Measurements from ENCODE around the gene TMEM62.
"Not testable (repeated sequence)": the region's sequence is repeated elsewhere in the genome, so short reads cannot be mapped to it uniquely, and the experiment has no call there.

TMEM62 gene

GRCh38 chr15:43144512-43144911 is 11.1 kb downstream of the TMEM62 start:
- Histone ChIP-seq H3K9me3 (ENCODE audit: control insufficient read depth, insufficient read depth, low read length) (no peaks in the 10 kb centered on the region), H3K27ac (ENCODE audit: low read depth, low read length) (no peak overlapping the region)

GRCh38 chr15:43146184-43146583 is 12.8 kb downstream of the TMEM62 start:
- H3K27me3 ChIP-seq (ENCODE audit: control insufficient read depth, insufficient read depth, low read length): no peaks in the 10 kb centered on the region
- no peaks in the 10 kb centered on the region for H3K4me1 ChIP-seq (ENCODE audit: control insufficient read depth, insufficient read depth, low read length)
- no peak overlapping the region for H3K4me3 ChIP-seq (ENCODE audit: low read depth, low read length)
- H3K9me3 ChIP-seq (ENCODE audit: control insufficient read depth, insufficient read depth, low read length): no peaks in the 10 kb centered on the region
- H3K9ac ChIP-seq (ENCODE audit: low read depth, low read length): no peak overlapping the region
- peaks cover 7% of the 10 kb centered on the region; the same call in 1 of the 2 replicates for H3K36me3 ChIP-seq (ENCODE audit: control insufficient read depth, insufficient read depth, low read length)
- H3K27ac ChIP-seq (ENCODE audit: low read depth, low read length): no peak overlapping the region

More at GRCh38 chr15:43144512-43144911, 11.1 kb downstream of the TMEM62 start:
- H3K36me3 ChIP-seq (ENCODE audit: control insufficient read depth, insufficient read depth, low read length): peaks cover 16% of the 10 kb centered on the region; the same call in 1 of the 2 replicates
- no peaks in the 10 kb centered on the region for H3K27me3 ChIP-seq (ENCODE audit: control insufficient read depth, insufficient read depth, low read length)
- no peak overlapping the region for H3K4me3 ChIP-seq (ENCODE audit: low read depth, low read length)
- no peaks in the 10 kb centered on the region for H3K4me1 ChIP-seq (ENCODE audit: control insufficient read depth, insufficient read depth, low read length)
- no peak overlapping the region for H3K9ac ChIP-seq (ENCODE audit: low read depth, low read length)

GRCh38 chr15:43150191-43150929 is 17.0 kb downstream of the TMEM62 start:
- Histone ChIP-seq H3K36me3 (ENCODE audit: control insufficient read depth, insufficient read depth, low read length) (peaks cover 26% of the 10 kb centered on the region), H3K9me3 (ENCODE audit: control insufficient read depth, insufficient read depth, low read length) (no peaks in the 10 kb centered on the region), H3K4me3 (ENCODE audit: low read depth, low read length) (no peak overlapping the region), H3K4me1 (ENCODE audit: control insufficient read depth, insufficient read depth, low read length) (no peaks in the 10 kb centered on the region), H3K9ac (ENCODE audit: low read depth, low read length) (no peak overlapping the region), H3K27ac (ENCODE audit: low read depth, low read length) (no peak overlapping the region), H3K27me3 (ENCODE audit: control insufficient read depth, insufficient read depth, low read length) (no peaks in the 10 kb centered on the region)

- no peak overlapping the region for H3K9ac ChIP-seq (ENCODE audit: low read depth, low read length)
- no peak overlapping the region for H3K4me3 ChIP-seq (ENCODE audit: low read depth, low read length)
- H3K27ac ChIP-seq (ENCODE audit: low read depth, low read length): no peak overlapping the region
- no peaks in the 10 kb centered on the region for H3K27me3 ChIP-seq (ENCODE audit: control insufficient read depth, insufficient read depth, low read length)
- H3K36me3 ChIP-seq (ENCODE audit: control insufficient read depth, insufficient read depth, low read length): peaks cover 26% of the 10 kb centered on the region
- no peaks in the 10 kb centered on the region for H3K9me3 ChIP-seq (ENCODE audit: control insufficient read depth, insufficient read depth, low read length)
- no peaks in the 10 kb centered on the region for H3K4me1 ChIP-seq (ENCODE audit: control insufficient read depth, insufficient read depth, low read length)
Measured at GRCh38 chr15:43151688-43152087, 18.3 kb downstream of the TMEM62 start.

- no peak overlapping the region for H3K27ac ChIP-seq (ENCODE audit: low read depth, low read length)
- H3K9ac ChIP-seq (ENCODE audit: low read depth, low read length): no peak overlapping the region
- peaks cover 26% of the 10 kb centered on the region for H3K36me3 ChIP-seq (ENCODE audit: control insufficient read depth, insufficient read depth, low read length)
- no peaks in the 10 kb centered on the region for H3K27me3 ChIP-seq (ENCODE audit: control insufficient read depth, insufficient read depth, low read length)
- no peak overlapping the region for H3K4me3 ChIP-seq (ENCODE audit: low read depth, low read length)
- H3K4me1 ChIP-seq (ENCODE audit: control insufficient read depth, insufficient read depth, low read length): no peaks in the 10 kb centered on the region
- no peaks in the 10 kb centered on the region for H3K9me3 ChIP-seq (ENCODE audit: control insufficient read depth, insufficient read depth, low read length)
Measured at GRCh38 chr15:43153269-43153668, 19.9 kb downstream of the TMEM62 start.

- Histone ChIP-seq H3K4me1 (ENCODE audit: control insufficient read depth, insufficient read depth, low read length) (no peaks in the 10 kb centered on the region), H3K27me3 (ENCODE audit: control insufficient read depth, insufficient read depth, low read length) (no peaks in the 10 kb centered on the region), H3K9me3 (ENCODE audit: control insufficient read depth, insufficient read depth, low read length) (peaks cover 3% of the 10 kb centered on the region; the same call in 1 of the 2 replicates), H3K4me3 (ENCODE audit: low read depth, low read length) (no peak overlapping the region), H3K27ac (ENCODE audit: low read depth, low read length) (no peak overlapping the region), H3K9ac (ENCODE audit: low read depth, low read length) (no peak overlapping the region), H3K36me3 (ENCODE audit: control insufficient read depth, insufficient read depth, low read length) (0 out of 2 replicates have a peak, but pooled peaks cover 3% of the 10 kb centered on the region)
Measured at GRCh38 chr15:43165801-43166325, 32.5 kb downstream of the TMEM62 start.

- not testable (repeated sequence) for H3K27ac ChIP-seq (ENCODE audit: low read depth, low read length); H3K27me3 ChIP-seq (ENCODE audit: control insufficient read depth, insufficient read depth, low read length); H3K4me3 ChIP-seq (ENCODE audit: low read depth, low read length); H3K4me1 ChIP-seq (ENCODE audit: control insufficient read depth, insufficient read depth, low read length); H3K9me3 ChIP-seq (ENCODE audit: control insufficient read depth, insufficient read depth, low read length); H3K9ac ChIP-seq (ENCODE audit: low read depth, low read length); H3K36me3 ChIP-seq (ENCODE audit: control insufficient read depth, insufficient read depth, low read length)
Measured at GRCh38 chr15:43167261-43167660, 33.9 kb downstream of the TMEM62 start.

GRCh38 chr15:43168192-43169107 is 35.1 kb downstream of the TMEM62 start:
- H3K4me1 ChIP-seq (ENCODE audit: control insufficient read depth, insufficient read depth, low read length): no peaks in the 10 kb centered on the region
- H3K27me3 ChIP-seq (ENCODE audit: control insufficient read depth, insufficient read depth, low read length): no peaks in the 10 kb centered on the region
- no peak overlapping the region for H3K27ac ChIP-seq (ENCODE audit: low read depth, low read length)
- peaks cover 3% of the 10 kb centered on the region; the same call in 1 of the 2 replicates for H3K36me3 ChIP-seq (ENCODE audit: control insufficient read depth, insufficient read depth, low read length)
- H3K9ac ChIP-seq (ENCODE audit: low read depth, low read length): no peak overlapping the region
- H3K9me3 ChIP-seq (ENCODE audit: control insufficient read depth, insufficient read depth, low read length): peaks cover 6% of the 10 kb centered on the region
- H3K4me3 ChIP-seq (ENCODE audit: low read depth, low read length): no peak overlapping the region

GRCh38 chr15:43169888-43170287 is 36.5 kb downstream of the TMEM62 start:
- no peaks in the 10 kb centered on the region for H3K27me3 ChIP-seq (ENCODE audit: control insufficient read depth, insufficient read depth, low read length)
- no peaks in the 10 kb centered on the region for H3K4me1 ChIP-seq (ENCODE audit: control insufficient read depth, insufficient read depth, low read length)
- no peak overlapping the region for H3K9ac ChIP-seq (ENCODE audit: low read depth, low read length)
- peaks cover 9% of the 10 kb centered on the region for H3K9me3 ChIP-seq (ENCODE audit: control insufficient read depth, insufficient read depth, low read length)
- H3K4me3 ChIP-seq (ENCODE audit: low read depth, low read length): no peak overlapping the region
- no peak overlapping the region for H3K27ac ChIP-seq (ENCODE audit: low read depth, low read length)
- peaks cover 8% of the 10 kb centered on the region; the same call in 1 of the 2 replicates for H3K36me3 ChIP-seq (ENCODE audit: control insufficient read depth, insufficient read depth, low read length)

- not testable (repeated sequence) for H3K4me1 ChIP-seq (ENCODE audit: control insufficient read depth, insufficient read depth, low read length); H3K27me3 ChIP-seq (ENCODE audit: control insufficient read depth, insufficient read depth, low read length); H3K27ac ChIP-seq (ENCODE audit: low read depth, low read length); H3K36me3 ChIP-seq (ENCODE audit: control insufficient read depth, insufficient read depth, low read length); H3K4me3 ChIP-seq (ENCODE audit: low read depth, low read length); H3K9ac ChIP-seq (ENCODE audit: low read depth, low read length)
- peaks cover 16% of the 10 kb centered on the region for H3K9me3 ChIP-seq (ENCODE audit: control insufficient read depth, insufficient read depth, low read length)
Measured at GRCh38 chr15:43175656-43176309, 42.4 kb downstream of the TMEM62 start.
